Ovary (tissue), 9 donors: ENCODE results near the gene BNIP2. TPM values are rescaled to one million over a fixed set of nuclear protein-coding genes. Genes with fewer than 3 reads are reported as not detected.

Experiments used
- DNase-seq, 5 donors: peaks; one replicate each; pipeline ENCODE4 v3.0.0-alpha.2; 2019 to 2020
- H3K27ac ChIP-seq, 2 donors: fragments of 200-600 bp; one replicate each; pipeline versions ENCODE4 v1.5.1 to v1.8.0; 2019 to 2022
- H3K27me3 ChIP-seq: fragments of 200-600 bp; one replicate; pipeline ENCODE4 v1.8.0; 2022
- H3K36me3 ChIP-seq: fragments of 200-600 bp; sonication (generic); one replicate; pipeline ENCODE4 v1.5.1; 2019
- H3K4me1 ChIP-seq: one replicate; pipeline ENCODE4 v1.8.1; 2013; ENCODE audit warnings: mild to moderate bottlenecking, moderate library complexity; ENCODE audit not compliant: insufficient read depth
- H3K4me3 ChIP-seq: fragments of 200-600 bp; sonication (generic); one replicate; pipeline ENCODE4 v1.5.1; 2017
- H3K9me3 ChIP-seq, 2 donors: fragments of 200-600 bp in 1 of 2; sonication (generic) in 1 of 2; one replicate each; pipeline versions ENCODE4 v1.5.1 to v1.8.1; 2013 to 2019; ENCODE audit warnings: mild to moderate bottlenecking in 1 of 2, moderate library complexity in 1 of 2
- CTCF ChIP-seq, 3 donors: fragments of 450-650 bp in 2 of 3; fragments of 200-600 bp in 1 of 3; IDR thresholded peaks; one replicate each; pipeline versions ENCODE4 v1.5.1 to v1.8.0; 2016 to 2022; ENCODE audit warnings: antibody characterized with exemption in 3 of 3, mild to moderate bottlenecking in 1 of 3
- EP300 ChIP-seq: sonication (generic); formaldehyde crosslinking; IDR thresholded peaks from one replicate; pipeline ENCODE4 v1.6.1; 2017; ENCODE audit warnings: antibody characterized with exemption
- POLR2A ChIP-seq: fragments of 450-650 bp; IDR thresholded peaks from one replicate; pipeline ENCODE4 v1.6.1; 2017; ENCODE audit warnings: antibody characterized with exemption, mild to moderate bottlenecking, moderate library complexity
- WGBS, 3 donors: extraction: QIAGEN DNeasy Blood & Tissue Kit in 1 of 3; methylation state at CpG; one replicate each; pipeline versions ENCODE4 v1.1.5 to v1.1.7; 2013 to 2017; 5-methylcytosine and 5-hydroxymethylcytosine counted together
- intact Hi-C, 4 donors: fragments of 100-400 bp; cut with DNase I; formaldehyde crosslinking; loops; one replicate each; pipeline versions ENCODE4 v1.11.0 to v1.15.1; 2022 to 2023
- polyA plus RNA-seq, 2 donors: library from polyadenylated mRNA; stranded (reverse); fragments of 200-250 nt in 1 of 2; fragments of 350-450 nt in 1 of 2; fragmentation: Illumina TruSeq in 1 of 2; extraction: RNeasy Lipid Tissue Mini Kit (QIAGEN cat#74804) in 1 of 2; gene quantifications; one replicate each; pipeline ENCODE4 v1.2.3, GENCODE V29; 2013 to 2014
- total RNA-seq, 7 donors: library from RNA; depleted of rRNA in 2 of 7; stranded (reverse); fragments of >200 nt in 2 of 7; fragmentation: NEBNext Ultra II Directional in 3 of 7; extraction: Animal tissue kit (Norgen Biotek cat#: 25700) in 3 of 7; gene quantifications; one replicate each; pipeline versions ENCODE4 v1.1.0 to v1.2.4, GENCODE V29; 2016 to 2023
- donor health status: DM: no; HTN: no; CAD: no; lungs with moderate emphysema.
- donor health status: DM: no; HTN: no; CAD: no.
- donor health status: Bipolar disorder and iron deficiency.
- donor health status: DM: yes; HTN: yes; CAD: no.
- donor health status: DM: no; HTN: no; CAD: no.
- donor health status: DM: yes; HTN: yes; CAD: no.

Gene BNIP2
- total and polyA plus RNA-seq, 9 donors = 31.3 to 71.4 (median 63.8) TPM

- no peaks in the 10 kb centered on the region for H3K36me3 ChIP-seq
- intact Hi-C loops = loop anchor here in 2 of 4 donors (5.0 to 10.0 kb wide), 2 partner anchors 623 to 630 kb away; no protein-coding TSS in a partner anchor
- H3K9me3 ChIP-seq = no peaks in the 10 kb centered on the region
- WGBS, 3 donors = 92 to 98% (median 93%) methylated on average over 1 of the region's 1 CpG
- no peak overlapping the region for H3K4me3 ChIP-seq
- H3K27ac ChIP-seq = no peak overlapping the region
- DNase-seq = no peak
- H3K4me1 ChIP-seq = no peaks in the 10 kb centered on the region
- no peak for TF ChIP-seq POLR2A
- H3K27me3 ChIP-seq = no peaks in the 10 kb centered on the region
These were observed 5.7 kb upstream of the BNIP2 start for GRCh38 chr15:59694779-59695178.

GRCh38 chr15:59691194-59691805, 2.2 kb upstream of the BNIP2 start:
- DNase-seq = peak in 3 of 5 donors; percentile 13 to 63 (median 33)
- intact Hi-C loops = loop anchor here in 1 of 4 donors (10.0 kb wide), 1 partner anchor 634 kb away; no protein-coding TSS in a partner anchor
- Histone ChIP-seq H3K4me1 (peaks cover 4% of the 10 kb centered on the region), H3K27me3 (no peaks in the 10 kb centered on the region), H3K36me3 (no peaks in the 10 kb centered on the region), H3K27ac (no peak overlapping the region), H3K9me3 (no peaks in the 10 kb centered on the region), H3K4me3 (no peak overlapping the region)
- 12 to 21% (median 14%) methylated on average over 1 of the region's 1 CpG for WGBS, 3 donors
- TF ChIP-seq CTCF (IDR thresholded peaks at IDR 0.05) = peak in 2 of 3 donors; percentile 60 to 70
- no peak for TF ChIP-seq POLR2A
- no peak for TF ChIP-seq EP300

- Histone ChIP-seq H3K9me3 (no peaks in the 10 kb centered on the region), H3K4me3 (peak overlapping the region; percentile 96), H3K4me1 (peaks cover 6% of the 10 kb centered on the region), H3K27ac (peak overlapping the region; percentile 79 to 86), H3K36me3 (no peaks in the 10 kb centered on the region), H3K27me3 (no peaks in the 10 kb centered on the region)
- DNase-seq = peak; percentile 73 to 86 (median 80)
- 1 to 2% (median 2%) methylated on average over 25 of the region's 25 CpGs for WGBS, 3 donors
- intact Hi-C loops = loop anchor here in 1 of 4 donors (10.0 kb wide), 1 partner anchor 635 kb away; no protein-coding TSS in a partner anchor
- TF ChIP-seq EP300 = no peak
- no peak for TF ChIP-seq POLR2A
- no peak for TF ChIP-seq CTCF (IDR thresholded peaks at IDR 0.05)
These were observed 611 bp upstream of the BNIP2 start for GRCh38 chr15:59689626-59690236.

GRCh38 chr15:59688423-59688781, 718 bp downstream of the BNIP2 start:
- peaks cover 6% of the 10 kb centered on the region for H3K4me1 ChIP-seq
- H3K36me3 ChIP-seq = no peaks in the 10 kb centered on the region
- no peaks in the 10 kb centered on the region for H3K27me3 ChIP-seq
- intact Hi-C loops = no loop called here
- WGBS, 3 donors = 0 to 1% (median 0%) methylated on average over 15 of the region's 15 CpGs
- TF ChIP-seq POLR2A = peak; percentile 2
- TF ChIP-seq CTCF (IDR thresholded peaks at IDR 0.05) = no peak
- TF ChIP-seq EP300 = no peak
- DNase-seq = no peak
- peak overlapping the region; percentile 96 for H3K4me3 ChIP-seq
- H3K9me3 ChIP-seq = no peaks in the 10 kb centered on the region
- peak overlapping the region; percentile 85 to 86 for H3K27ac ChIP-seq

GRCh38 chr15:59687836-59688235, 1.3 kb downstream of the BNIP2 start:
- H3K36me3 ChIP-seq = no peaks in the 10 kb centered on the region
- no peak overlapping the region for H3K27ac ChIP-seq
- H3K9me3 ChIP-seq = no peaks in the 10 kb centered on the region
- WGBS, 3 donors = 22 to 34% (median 31%) methylated on average over 5 of the region's 5 CpGs
- H3K4me3 ChIP-seq = peak overlapping the region; percentile 96
- H3K4me1 ChIP-seq = peaks cover 6% of the 10 kb centered on the region
- intact Hi-C loops = no loop called here
- no peak for TF ChIP-seq EP300
- no peak for TF ChIP-seq CTCF (IDR thresholded peaks at IDR 0.05)
- no peak for TF ChIP-seq POLR2A
- no peaks in the 10 kb centered on the region for H3K27me3 ChIP-seq
- DNase-seq = no peak
